ENCODE data around the gene SIRT7.

- TF ChIP-seq CTCF (IDR thresholded peaks at IDR 0.05; ENCODE audit: low read depth, low read length): no peak
- no peak for TF ChIP-seq EZH2phosphoT487 (IDR thresholded peaks at IDR 0.05; ENCODE audit: low read depth)
These were observed 27.3 kb downstream of the SIRT7 start for GRCh38 chr17:81890447-81891302.

Data from OCI-LY3 (cell line).